ENCODE data around the gene ZBTB21.

DNA sequence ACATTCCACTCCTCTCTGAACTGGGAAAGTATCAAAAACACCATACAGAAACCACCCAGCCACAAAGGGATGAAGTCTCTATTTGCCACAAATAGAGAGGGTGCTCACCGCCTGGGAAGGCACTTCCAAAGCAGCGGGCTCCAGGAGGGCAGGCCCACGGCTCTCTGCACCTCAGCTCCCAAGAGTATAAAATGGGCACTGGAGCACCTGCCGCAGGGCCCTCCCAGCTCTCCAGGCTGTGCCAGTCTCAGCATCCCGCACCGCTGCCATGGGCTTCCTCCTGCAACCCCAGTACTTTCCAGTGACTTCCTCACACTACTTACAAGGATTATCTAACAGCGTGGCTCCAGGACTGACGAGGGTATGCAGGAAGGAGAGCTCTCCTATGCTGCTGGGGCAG lies 70.8 kb downstream of the ZBTB21 start:
- TF ChIP-seq CTCF (IDR thresholded peaks at IDR 0.05; ENCODE audit: low read depth, low read length, poor library complexity, severe bottlenecking) (no peak), EZH2phosphoT487 (IDR thresholded peaks at IDR 0.05; ENCODE audit: borderline replicate concordance, low read length) (no peak)

All from DOHH2 (cell line).